GM18873 (cell line): ENCODE measurements around the gene JMJD8.
"Not testable (repeated sequence)": the region's sequence is repeated elsewhere in the genome, so short reads cannot be mapped to it uniquely, and the experiment has no call there.

Experiments used
- ATAC-seq: cut with Tn5 transposase; IDR thresholded peaks from one replicate; pipeline ENCODE4 v1.9.1; 2021; ENCODE audit warnings: mild to moderate bottlenecking, moderate library complexity, moderate number of reproducible peaks; ENCODE audit not compliant: unreplicated experiment, low FRiP score

The JMJD8 gene

DNA sequence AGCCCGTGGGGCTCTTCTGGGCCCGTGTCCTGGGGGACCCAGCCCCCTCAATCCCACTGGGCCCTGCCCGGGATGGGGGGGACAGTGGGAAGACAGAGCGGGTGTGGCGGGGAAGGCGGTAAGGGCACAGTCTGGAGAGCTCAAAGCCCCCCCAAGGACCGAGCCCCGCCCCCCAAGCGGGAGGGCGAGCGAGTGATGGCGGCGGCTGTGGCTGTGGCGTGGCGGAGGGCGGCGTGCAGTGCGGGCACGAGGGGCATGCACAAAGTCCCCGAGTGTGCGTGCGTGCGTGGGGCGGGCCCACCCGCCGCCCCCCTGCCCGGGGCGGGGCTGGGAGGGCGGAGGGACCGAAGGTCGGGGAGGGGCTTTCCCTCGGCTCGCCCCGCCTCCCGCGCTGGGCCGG is 9.6 kb upstream of the JMJD8 start:
- no peak for ATAC-seq

GRCh38 chr16:693364-693763 is 9.2 kb upstream of the JMJD8 start:
- no peak for ATAC-seq

- no peak for ATAC-seq
Observed at GRCh38 chr16:692356-693108, 8.4 kb upstream of the JMJD8 start.

DNA sequence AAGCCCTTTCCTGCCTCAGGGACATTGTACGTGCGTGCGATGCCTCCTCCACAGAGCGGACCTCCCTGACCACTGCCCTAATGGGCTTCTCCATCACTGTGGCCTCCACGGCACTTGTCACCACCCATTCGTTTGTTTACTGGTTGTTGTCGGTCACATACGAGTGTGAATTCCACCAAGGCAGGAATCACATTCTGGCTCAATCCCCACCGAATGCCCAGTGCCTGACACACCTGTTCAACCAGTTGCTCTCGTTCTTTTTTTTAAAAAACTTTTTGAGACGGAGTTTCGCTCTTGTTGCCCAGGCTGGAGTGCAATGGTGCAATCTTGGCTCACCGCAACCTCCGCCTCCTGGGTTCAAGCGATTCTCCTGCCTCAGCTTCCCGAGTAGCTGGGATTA is 7.1 kb upstream of the JMJD8 start:
- not testable (repeated sequence) for ATAC-seq

DNA sequence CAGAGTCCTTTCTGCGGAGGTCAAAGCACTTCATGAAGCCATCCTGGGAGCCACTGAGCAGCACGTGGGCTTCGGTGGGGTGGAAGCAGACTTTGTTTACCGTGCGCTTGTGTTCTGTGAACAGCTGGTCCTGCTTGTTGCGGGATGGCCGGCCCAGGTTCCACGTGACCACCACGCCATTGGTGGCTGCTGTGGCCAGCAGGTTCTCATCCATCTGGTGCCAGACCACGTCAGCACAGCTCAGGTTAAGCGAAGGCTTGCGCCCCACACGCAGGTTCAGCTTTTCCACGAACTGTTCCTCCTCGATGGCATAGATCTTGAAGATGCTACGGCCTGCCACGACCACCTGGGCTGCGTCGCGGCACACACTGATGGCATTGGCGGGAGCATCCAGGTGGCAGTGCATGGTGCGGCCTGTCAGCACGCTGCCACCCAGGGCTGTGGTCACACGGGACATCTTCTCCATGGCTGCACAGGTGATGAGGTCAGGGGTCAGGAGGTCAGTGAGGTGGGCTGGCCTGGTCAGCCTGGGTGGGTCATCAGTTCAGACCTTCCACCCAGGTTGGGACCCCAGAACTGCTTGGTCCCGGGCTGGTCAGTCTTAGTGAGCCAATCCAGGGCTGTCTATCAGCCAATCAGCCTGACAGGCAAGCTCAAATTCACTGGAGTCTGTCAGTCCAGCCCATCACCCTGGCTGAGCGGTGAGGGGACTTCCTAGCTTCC is 5.2 kb upstream of the JMJD8 start:
- ATAC-seq, result no peak

DNA sequence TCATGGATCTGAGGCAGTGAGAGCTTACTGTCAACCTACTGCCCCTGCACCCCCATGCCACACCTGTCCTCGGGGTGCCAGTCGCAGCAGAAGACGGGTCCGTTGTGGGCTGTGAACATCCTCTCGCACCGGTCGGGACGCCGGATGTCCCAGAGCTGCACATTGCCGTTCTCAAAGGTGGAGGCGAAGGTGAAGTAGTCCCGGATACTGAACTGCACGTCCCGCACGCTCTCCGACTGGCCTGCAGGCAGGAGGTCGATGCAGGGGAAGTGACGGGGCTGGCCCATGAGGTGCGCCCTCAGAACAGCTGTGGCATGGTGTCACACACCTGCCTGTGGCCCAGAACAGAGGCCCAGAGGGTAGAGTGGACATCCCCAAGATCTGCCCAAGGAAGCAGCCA is 3.4 kb upstream of the JMJD8 start:
- no peak for ATAC-seq

DNA sequence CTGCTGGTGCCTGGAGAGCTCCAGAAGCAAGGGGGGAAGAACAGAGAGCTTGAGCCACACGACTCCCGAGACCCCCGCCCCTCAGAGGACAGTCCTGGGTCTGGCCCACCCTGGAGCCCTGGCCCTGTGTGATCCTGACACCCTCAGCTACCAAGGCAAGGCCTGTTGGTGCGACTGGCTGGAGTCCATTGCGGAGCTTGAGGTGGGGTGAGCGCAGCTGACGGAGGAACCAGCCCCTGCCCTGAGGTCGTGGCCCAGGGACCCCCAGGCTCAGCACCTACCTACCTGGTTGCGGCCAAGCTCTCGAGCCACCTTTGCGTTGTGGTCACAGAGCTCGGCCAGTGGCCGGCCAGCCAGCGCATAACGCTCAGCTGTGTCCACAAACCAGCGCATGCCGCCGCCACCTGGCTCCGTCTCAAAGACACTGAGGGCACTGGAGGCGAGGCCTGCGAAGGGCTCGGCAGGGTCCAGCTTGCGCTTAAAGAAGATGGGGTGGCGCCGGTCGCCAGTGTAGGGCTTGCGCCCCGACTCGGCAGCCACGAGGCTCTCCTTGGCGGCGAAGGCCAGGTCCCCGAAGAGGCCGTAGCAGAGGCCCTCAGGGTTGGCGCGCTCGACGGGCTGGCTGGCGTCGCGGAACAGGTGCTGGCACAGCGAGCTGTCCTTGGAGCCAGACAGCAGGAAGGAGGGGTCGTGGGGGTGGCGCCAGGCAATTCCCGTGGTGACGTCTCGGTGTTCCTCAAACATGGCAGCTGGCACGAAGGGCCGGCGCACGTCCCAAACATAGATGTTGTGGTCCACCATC is 2.5 kb upstream of the JMJD8 start:
- no peak for ATAC-seq

GRCh38 chr16:685967-686366 is 1.8 kb upstream of the JMJD8 start:
- ATAC-seq, result no peak

GRCh38 chr16:684961-685696 is 995 bp upstream of the JMJD8 start:
- no peak for ATAC-seq

DNA sequence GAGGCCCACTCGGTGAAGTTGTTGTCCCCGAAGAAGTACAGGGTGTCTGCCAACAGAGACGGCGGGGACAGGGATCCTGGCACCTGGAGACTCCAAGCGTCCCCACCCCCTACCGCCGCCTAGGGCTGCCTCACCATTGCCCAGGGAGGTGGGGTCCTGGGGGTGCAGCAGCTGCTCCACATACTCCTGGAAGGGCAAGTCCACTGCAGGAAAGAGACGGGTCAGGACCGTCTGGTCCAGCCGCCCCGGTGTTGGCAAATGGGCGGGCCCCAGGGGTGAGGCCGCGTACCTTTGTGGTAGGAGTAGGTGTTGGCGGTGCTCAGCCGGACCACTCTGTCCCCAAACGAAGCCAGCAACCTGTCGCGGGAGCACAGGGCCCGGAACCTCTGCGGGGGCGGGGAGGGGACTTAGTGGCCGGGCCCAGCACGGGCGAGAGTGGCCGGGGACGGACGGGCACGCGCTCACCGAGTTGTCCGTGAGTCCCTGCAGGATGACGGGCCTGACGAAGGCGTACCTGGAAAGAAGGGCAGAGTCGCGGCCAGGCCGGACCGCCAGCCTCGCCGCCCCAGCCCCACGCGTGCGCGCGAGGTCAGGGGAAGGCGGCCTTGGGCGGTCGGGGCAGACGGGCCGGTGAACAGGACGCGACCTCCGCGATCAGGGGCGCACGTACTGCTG is 601 bp downstream of the JMJD8 start:
- no peak for ATAC-seq

DNA sequence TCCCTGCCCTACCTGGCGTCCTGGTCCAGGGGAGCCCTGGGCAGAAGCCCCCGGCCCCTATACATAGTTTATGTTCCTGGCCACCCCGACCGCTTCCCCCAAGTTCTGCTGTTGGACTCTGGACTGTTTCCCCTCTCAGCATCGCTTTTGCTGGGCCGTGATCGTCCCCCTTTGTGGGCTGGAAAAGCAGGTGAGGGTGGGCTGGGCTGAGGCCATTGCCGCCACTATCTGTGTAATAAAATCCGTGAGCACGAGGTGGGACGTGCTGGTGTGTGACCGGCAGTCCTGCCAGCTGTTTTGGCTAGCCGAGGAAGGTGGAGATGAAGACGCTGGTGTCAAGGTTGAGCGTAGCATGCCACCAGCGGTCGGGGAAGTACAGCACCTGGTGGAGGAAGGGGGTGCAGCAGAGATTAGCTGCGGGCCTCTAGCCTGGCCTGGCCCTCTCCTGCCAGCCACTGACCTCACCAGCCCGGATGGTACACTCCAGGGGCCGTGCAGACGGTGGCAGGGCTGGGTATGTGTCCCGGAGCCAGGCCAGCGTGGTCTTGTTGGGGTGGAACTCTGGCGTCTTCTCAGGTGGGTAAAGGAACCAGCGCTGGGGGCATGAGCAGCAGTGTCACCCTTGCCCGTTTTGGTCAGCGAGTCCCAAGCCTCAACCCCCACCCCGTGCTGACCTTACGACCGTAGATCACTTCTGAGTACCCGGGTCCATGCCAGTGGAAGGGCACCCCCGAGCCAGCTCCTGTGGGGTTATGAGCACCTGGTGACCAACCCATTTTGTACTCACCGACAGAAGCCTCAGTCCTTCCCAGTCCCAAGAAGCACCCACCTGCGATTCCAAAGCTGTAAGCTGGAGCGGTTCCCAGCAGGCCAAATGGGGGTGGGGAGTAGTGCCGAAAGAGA is 1.4 kb downstream of the JMJD8 start:
- no peak for ATAC-seq

DNA sequence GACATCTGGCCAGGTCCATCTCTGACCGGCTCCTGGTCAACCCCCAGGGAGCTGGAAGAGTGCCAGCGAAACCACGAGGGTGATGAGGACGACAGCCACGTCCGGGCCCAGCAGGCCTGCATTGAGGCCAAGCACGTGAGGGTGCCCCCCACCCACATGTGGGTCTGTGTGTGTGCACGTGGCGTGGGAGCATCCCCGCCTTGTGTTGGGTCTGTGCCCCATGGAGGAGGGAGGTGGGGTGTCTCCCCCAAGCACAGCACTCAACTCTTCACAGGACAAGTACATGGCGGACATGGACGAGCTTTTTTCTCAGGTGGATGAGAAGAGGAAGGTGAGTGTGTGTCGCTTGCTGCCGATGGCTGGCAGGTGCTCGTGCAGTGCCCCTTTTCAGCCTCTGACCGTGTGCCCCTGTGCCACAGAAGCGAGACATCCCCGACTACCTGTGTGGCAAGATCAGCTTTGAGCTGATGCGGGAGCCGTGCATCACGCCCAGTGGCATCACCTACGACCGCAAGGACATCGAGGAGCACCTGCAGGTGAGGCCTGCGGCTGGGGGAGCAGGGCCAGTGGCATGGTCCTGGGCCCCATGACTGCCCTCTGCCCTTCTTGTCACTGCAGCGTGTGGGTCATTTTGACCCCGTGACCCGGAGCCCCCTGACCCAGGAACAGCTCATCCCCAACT is 2.2 kb downstream of the JMJD8 start:
- no peak for ATAC-seq

DNA sequence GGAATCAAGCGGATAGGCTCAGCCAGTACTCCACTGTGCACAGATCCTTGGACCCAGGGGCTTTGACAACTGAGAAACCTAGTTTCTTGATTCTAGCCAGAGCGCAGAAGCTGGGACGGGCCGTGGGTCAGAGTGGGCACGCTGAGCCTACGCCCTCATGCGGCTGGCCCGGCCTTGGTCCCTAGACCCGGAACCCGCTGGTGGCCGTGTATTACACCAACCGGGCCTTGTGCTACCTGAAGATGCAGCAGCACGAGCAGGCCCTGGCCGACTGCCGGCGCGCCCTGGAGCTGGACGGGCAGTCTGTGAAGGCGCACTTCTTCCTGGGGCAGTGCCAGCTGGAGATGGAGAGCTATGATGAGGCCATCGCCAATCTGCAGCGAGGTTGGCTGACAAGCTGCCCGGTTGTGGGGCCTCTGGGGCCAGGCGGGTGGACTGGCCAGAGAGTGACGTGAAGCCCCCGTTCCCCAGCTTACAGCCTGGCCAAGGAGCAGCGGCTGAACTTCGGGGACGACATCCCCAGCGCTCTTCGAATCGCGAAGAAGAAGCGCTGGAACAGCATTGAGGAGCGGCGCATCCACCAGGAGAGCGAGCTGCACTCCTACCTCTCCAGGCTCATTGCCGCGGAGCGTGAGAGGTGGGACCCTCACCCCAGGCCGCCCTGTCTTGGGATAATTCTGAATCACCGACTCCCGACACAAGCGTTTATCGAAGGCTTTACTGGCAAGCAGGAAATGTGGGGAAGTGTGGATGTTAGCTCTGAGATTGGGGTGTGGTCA is 3.0 kb downstream of the JMJD8 start:
- no peak for ATAC-seq

DNA sequence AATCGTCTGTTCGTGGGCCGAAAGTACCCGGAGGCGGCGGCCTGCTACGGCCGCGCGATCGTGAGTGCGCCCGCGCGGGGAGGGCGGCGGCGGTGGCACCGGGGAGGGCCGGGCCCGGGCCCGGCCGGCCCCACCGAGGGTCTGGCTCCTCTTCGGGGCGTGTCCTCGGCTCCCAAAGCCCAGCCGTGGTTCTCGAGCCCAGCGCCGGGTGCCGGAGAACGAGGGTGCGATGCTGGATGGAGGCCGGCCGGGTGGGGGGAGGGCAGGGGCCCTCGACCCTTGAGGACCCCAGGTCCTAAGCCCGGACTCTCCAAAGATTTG is 3.5 kb downstream of the JMJD8 start:
- no peak for ATAC-seq

GRCh38 chr16:679814-680624 is 4.1 kb downstream of the JMJD8 start, which contains the start of gene STUB1:
Gene STUB1 (plus strand): TSS chr16:680410. CDS start chr16:680526, 116 bp downstream.
- ATAC-seq, result no peak

DNA sequence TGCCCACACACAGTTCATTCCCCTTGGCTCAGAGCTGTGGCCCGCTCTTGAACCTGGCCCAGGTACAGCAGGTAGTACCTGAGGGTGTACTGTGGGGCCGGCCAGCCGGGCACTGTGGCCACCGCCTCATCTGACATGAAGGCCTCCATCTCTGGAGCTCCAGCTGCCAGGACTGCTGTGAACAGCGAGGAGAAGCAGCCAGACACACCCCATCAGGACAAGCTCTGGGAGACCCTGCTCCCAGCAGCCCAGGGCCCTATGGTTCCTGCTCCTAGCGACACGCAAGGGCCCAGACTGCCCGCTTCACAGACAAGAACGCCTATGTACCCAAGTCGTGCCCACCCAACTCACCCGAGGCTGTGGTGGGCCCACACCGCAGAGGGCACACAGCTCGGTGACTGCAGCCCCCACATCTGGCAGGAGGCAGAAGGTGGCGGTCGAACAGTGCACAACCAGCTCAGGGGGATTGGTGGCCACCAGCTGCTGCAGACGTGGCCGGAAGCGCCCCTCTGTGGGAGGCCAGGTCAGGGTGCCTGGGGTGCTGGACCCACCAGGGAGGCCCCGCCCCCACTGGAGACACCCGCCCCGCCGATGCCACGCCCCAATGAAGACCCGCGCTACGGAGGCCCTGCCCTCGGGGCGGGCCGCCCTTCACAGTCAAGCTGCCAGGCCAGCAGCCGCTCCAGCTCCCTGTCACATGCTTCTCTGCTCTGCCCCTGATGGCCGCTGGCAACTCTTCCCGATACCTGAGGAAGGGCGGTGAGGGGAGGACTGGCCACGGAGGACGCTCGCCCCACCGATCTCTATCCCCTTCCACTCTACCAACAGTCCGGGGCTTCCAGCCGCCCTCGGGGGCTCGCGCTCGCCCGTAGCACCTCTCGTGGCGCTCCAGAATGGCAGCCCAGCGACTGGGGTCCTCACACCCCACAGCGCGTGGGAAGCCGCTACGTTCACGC is 5.0 kb downstream of the JMJD8 start:
- no peak for ATAC-seq
